Stimulated activated CD4-positive, alpha-beta T cell treated with anti-CD3 and anti-CD28 coated beads, Interleukin-1b, Interleukin-23, amount 100 ng/mL, for 24 hours (primary cell): Measurements from ENCODE around the gene GPER1.
A peak's percentile ranks its signal among the peaks of the same experiment; 100 is the strongest.

Experiments
- DNase-seq, 4 experiments: peaks; one replicate each; pipeline ENCODE4 v3.0.0-alpha.2; 2020; ENCODE audit warnings: low read depth in 4 of 4, low spot score in 1 of 4

Gene GPER1

GRCh38 chr7:1053816-1054370 lies 34.0 kb upstream of the GPER1 start:
- DNase-seq = no peak

- no peak for DNase-seq
Measured at GRCh38 chr7:1054438-1054837, 33.5 kb upstream of the GPER1 start.

DNA sequence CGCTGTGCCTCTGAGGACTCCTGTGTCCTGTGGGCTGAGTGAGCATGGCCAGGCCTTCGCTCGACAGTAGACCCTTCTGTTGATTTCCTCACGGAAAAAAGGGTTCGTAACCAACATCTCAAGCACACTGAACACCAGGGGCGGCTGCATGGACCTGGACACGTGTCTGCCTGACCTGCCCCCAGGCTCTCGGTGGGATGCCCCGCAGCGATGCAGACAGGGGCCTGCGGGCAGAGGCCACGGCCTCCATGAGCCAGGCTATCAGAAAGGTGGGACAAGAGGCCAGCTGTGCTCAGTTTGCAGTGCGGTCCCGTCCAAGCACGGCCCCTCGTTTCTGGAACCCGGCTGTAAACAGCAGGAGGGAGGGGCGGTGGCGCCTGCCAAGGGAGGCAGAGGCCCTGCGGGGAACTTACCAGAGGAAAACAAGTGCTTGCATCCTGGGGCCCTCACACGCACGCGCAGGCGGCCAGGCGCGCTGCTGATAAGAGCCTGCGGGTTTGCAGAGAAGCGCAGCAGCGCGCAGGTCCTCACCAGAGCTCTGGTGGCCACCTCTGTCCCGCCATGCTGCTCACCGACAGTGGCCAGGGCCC lies 33.0 kb upstream of the GPER1 start:
- DNase-seq = peak in 2 of 4 experiments; percentile 27 to 34

DNA sequence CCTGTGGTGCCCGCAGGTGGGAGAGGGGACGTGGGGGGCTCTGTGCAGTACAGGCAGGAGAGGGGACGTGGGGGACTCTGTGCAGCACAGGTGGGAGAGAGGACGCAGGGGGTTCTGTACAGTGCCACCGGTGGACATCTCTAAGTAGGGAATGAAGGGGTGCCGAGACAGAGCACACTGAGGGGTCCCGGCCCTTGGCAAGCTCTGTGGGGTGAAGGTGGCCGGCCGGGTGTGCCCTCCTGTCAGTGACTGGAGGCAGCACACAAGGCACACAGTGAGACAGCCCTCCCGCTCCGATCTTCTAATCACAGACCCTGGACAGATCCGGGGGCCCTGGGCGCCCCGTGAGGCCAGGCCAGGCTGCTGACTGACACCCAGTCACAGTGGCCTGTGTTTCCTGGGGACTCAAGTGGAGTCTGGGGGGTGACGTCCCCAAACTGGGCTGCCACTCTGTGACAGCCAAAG lies 32.4 kb upstream of the GPER1 start:
- no peak for DNase-seq

GRCh38 chr7:1055956-1056784 lies 31.7 kb upstream of the GPER1 start:
- no peak for DNase-seq

DNA sequence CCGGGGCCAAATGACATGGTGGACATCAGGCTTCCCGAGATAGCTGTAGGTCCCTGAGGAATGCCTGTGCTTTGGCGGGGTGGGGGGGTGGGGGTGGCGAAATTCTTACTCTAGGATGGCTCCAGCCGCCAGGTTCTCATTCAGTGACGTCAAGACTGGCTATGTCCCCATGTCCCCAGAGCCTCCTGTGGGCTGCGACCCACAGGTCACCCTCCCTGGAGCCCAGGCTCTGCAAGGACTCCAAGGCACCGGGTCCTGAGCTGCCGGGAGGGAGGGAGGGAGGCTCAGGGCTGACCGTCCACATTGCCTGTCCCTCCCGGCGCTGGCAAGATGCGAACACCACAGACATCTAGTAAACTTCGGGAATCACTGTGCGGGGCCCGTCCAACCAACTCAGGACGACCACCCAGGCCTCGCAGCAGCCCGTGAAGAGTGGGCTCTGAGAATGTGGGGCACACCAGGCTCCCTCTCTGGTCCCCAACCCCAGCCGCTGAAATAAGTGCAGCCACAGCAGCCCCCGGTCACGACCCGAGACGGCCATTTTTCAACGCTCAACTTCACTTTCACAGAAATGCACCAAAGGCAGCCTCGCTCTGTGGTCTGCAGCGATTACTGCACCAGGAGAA lies 31.0 kb upstream of the GPER1 start:
- no peak for DNase-seq

DNA sequence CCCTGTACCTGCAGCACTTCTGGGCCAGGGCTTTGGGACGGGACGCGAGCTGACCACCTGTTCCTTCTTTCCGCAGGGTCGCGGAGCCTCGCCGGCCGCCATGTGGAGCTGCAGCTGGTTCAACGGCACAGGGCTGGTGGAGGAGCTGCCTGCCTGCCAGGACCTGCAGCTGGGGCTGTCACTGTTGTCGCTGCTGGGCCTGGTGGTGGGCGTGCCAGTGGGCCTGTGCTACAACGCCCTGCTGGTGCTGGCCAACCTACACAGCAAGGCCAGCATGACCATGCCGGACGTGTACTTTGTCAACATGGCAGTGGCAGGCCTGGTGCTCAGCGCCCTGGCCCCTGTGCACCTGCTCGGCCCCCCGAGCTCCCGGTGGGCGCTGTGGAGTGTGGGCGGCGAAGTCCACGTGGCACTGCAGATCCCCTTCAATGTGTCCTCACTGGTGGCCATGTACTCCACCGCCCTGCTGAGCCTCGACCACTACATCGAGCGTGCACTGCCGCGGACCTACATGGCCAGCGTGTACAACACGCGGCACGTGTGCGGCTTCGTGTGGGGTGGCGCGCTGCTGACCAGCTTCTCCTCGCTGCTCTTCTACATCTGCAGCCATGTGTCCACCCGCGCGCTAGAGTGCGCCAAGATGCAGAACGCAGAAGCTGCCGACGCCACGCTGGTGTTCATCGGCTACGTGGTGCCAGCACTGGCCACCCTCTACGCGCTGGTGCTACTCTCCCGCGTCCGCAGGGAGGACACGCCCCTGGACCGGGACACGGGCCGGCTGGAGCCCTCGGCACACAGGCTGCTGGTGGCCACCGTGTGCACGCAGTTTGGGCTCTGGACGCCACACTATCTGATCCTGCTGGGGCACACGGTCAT lies 30.3 kb upstream of the GPER1 start:
- no peak for DNase-seq

DNA sequence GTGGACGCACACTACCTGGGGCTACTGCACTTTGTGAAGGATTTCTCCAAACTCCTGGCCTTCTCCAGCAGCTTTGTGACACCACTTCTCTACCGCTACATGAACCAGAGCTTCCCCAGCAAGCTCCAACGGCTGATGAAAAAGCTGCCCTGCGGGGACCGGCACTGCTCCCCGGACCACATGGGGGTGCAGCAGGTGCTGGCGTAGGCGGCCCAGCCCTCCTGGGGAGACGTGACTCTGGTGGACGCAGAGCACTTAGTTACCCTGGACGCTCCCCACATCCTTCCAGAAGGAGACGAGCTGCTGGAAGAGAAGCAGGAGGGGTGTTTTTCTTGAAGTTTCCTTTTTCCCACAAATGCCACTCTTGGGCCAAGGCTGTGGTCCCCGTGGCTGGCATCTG lies 29.6 kb upstream of the GPER1 start:
- no peak for DNase-seq

- no peak for DNase-seq
Measured at GRCh38 chr7:1058821-1059199, 29.1 kb upstream of the GPER1 start.

- no peak for DNase-seq
Measured at GRCh38 chr7:1059200-1060091, 28.5 kb upstream of the GPER1 start.

DNA sequence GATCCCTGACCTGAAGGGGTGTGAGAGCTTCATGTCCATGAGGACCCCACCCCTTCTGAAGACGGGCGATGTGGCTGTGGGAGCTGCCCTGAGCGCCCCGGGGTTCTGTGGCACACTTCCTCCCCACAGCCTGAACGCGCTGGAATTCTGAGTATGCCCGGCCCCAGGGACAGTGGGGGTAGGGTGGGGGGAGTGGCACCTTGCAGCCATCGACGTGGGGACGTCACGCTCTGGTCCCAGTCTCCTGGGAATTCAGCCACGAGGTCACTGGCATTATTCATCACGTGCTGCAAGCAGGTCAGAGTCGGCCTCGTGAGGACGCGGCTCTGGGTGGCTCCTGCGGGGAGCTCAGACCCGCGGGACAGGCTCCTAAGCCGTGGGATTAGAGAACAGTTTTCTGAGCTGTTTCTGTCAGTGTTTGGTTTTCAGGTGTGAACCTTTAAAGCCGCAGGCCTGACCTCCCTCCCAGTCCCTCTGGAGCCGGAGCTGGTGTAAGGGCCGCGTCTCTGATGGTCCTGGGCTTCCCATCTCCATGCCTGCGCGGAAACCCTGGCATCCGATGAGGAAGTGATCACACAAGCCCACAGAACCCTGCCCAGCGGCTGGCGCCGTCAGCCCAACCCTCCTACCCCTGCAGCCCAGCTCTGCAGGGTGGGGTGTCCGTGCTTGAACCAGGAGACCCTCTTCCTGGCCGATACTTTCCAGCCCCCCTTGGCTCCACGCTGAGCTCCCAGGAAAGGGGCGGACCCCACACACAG lies 27.4 kb upstream of the GPER1 start:
- DNase-seq = no peak

DNA sequence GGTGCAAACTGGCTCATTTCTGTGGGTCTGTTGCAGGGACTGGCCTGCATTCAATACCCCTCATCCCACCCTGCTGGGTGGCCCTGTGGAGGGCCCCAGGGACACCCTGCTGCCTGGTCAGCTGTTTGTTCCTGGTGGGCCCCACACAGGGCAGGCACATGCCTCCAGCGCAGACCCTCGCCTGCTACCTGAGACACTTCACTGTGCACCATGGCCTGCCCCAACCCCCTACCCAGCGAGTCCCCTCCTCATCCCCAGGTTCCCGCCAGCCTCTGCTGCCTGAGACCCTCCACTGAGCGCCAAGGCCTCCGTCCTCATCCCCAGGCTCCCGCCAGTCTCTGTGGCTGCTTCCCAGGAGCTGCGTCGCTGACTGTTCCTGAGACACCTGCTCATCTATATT lies 26.7 kb upstream of the GPER1 start:
- DNase-seq = no peak

DNA sequence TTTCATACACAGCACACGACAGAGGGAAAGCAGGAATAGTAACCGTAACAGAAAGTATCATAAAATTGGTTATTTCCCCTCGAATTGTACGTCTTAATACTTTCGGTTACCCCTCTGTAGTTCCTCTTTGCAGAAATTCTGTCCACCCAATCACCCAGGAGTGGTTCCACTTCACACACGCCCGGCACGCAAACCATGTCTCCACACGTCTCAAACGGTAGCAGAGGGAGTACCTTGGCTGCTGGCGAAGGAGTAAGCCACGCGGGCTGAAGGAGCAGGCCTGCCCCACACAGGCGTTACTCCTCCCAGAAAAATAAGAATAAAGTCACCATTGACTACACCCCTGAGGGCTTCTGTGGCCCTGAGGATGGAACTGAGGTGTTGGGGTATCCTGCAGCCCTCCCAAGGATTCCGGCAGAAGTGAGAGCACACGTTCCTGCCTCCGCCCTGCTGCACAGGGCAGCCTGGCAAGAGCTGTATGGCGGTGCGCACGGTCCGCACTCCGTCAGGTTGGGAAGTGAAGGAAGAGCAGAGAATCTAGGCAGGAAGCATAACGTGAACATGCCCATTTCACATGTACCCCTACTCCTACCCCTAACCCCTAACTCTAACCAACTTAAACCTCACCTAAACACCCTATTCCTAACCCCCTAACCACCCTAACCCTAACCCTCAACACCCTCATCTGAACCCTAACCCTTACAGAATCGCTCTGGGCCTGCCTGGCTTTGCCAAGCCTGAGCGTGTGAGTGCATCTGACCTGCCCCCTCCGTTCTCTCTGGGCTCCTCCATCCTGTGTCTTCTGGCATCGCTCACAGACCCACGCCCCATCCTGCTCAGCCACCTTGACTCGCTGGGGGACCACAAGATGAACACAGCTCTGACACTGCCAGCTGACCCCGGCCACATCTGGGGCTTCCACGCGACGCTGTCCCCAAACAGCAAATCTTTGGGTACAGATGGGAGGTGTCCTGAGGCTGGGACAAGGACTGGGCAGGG lies 25.3 kb upstream of the GPER1 start:
- no peak for DNase-seq

- DNase-seq = no peak
Measured at GRCh38 chr7:1063361-1063760, 24.6 kb upstream of the GPER1 start.

- no peak for DNase-seq
Measured at GRCh38 chr7:1064581-1064980, 23.3 kb upstream of the GPER1 start.

DNA sequence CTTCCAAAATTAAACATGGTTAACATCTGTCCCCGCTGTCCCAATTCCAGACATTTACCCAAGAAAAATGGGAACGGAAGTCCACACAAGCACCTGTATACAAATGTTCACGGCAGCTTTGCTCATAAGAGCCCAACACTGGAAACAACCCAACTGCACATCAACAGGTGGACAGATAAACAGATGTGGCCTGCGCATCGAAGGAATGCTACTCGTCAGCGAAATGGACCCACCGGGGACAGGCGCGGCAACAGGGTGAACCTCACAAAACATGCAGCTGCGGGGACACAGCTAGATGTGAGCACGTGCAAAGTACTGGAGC lies 22.7 kb upstream of the GPER1 start:
- no peak for DNase-seq

DNA sequence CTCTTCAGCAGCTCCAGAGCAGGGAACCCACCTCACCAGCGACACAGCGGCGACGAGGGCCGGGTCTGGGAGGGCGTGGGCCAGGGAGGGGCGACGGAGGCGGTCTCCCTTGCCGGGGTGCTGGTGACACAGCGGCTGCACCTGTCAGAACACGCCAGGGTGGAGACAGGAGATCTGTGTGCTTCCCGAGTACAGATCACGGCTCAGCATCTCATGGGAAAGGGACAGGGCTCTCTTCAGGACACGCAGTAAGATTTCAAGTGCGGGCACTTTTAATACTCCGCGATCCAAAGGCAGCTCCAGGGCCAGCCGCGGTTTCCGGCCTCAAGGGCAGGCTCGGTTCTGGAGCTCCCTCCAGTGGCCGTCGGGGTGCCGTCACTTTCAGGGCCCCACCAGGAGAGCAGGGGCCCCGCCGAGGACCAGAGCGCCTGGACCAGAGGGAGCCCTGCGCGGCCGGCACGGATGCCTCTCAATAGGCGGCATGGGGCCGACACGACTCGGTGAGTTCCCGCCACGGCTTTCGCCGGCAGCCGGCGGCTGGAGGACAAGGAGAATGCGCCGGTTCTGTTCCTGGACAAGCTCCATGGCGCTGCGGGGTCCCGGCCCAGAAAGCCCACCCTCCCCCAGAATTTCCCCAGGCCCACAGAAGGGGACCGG lies 22.2 kb upstream of the GPER1 start:
- peak; percentile 63 to 74 (median 67) for DNase-seq

- no peak for DNase-seq
Measured at GRCh38 chr7:1066242-1066588, 21.7 kb upstream of the GPER1 start.
